GM10847 (cell line): ENCODE results near the gene AKR1B1.
A peak's percentile ranks its signal among the peaks of the same experiment; 100 is the strongest.

Source experiments
- POLR2A ChIP-seq: IDR thresholded peaks from 2 replicates; pipeline ENCODE4 v1.6.1; 2011; ENCODE audit not compliant: insufficient read length; ENCODE audit errors: extremely low read depth

Gene AKR1B1

GRCh38 chr7:134458806-134459698 lies at the start of gene AKR1B1:
AKR1B1 (minus strand) TSS chr7:134459100; CDS start chr7:134459062, 38 bp downstream.
- TF ChIP-seq POLR2A: peak; percentile 31

GRCh38 chr7:134505856-134506255 lies 47.0 kb upstream of the AKR1B1 start:
- no peak for TF ChIP-seq POLR2A

DNA sequence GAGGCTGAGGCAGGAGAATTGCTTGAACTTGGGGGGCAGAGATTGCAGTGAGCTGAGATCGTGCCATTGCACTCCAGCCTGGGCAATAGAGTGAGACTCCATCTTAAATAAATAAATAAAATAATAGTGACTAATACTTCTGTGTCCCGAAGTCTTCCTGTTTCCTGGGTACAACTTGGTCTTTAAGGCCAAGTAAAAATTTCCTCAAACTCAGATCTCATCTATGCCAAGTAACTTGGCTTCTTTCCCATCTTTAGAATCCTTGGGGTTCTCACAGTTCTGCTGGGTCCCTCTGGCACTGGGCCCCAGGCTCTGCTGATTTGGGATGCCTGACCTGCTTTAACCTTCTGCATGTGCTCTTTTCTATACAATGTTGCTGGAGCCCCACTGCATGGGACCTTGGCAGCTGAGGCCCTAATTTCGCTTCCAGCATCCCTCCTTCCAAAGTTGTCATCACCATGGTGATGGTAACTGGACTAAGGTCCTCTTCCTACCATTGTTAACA lies 45.8 kb upstream of the AKR1B1 start:
- no peak for TF ChIP-seq POLR2A

- TF ChIP-seq POLR2A: no peak
Measured at GRCh38 chr7:134502463-134503371, 43.8 kb upstream of the AKR1B1 start.

DNA sequence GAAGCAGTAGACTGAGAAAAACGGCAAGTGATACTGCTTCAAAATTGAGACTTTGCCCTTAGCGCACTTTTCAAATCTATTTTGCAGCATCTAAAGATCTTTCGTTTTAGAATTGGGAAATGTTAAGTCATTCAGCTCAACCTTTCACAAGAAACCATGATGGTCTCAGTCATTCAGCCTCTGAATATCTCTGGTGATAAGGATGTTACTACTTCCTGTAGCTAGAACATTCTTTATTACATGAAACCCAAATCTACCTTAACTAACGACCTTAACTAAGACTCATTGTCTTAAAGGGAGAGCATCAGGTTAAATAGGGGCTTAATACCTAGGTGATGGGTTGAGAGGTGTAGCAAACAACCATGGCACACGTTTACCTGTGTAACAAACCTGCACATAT lies 42.1 kb upstream of the AKR1B1 start:
- no peak for TF ChIP-seq POLR2A

DNA sequence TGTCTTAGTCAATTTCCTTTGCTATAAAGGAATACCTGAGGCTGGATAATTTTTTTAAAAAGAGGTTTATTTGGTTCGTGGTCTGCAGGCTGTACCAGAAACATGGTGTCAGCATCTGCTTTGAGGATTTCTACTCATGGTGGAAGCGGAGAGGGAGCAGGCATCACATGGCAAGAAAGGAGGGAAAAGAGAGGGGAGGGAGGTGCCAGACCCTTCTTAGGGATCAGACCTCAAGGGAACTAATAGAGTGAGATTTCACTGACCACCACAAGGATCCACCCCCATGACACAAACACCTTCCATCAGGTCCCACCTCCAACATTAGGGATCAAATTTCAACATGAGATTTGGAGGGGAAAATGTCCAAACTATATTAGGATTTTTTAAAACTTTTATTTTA lies 41.5 kb upstream of the AKR1B1 start:
- TF ChIP-seq POLR2A: no peak

GRCh38 chr7:134495546-134495945 lies 36.6 kb upstream of the AKR1B1 start:
- no peak for TF ChIP-seq POLR2A

DNA sequence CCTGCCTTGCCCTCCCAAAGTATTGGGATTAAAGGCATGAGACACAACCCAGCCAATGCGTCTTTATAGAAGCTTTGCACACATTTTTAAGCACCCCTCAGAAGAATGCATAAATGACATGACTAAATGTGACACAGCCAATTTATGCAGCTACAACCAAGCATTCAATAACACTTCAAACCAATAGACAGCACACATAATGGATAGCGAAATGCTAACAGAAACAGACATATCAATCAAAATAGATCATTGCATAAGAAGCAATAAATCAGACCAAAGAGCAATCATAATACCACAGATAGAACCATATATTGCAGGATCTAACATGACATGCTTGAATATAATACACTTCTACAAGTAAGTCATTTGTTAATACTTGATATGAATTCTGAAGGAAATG lies 34.2 kb upstream of the AKR1B1 start:
- no peak for TF ChIP-seq POLR2A

DNA sequence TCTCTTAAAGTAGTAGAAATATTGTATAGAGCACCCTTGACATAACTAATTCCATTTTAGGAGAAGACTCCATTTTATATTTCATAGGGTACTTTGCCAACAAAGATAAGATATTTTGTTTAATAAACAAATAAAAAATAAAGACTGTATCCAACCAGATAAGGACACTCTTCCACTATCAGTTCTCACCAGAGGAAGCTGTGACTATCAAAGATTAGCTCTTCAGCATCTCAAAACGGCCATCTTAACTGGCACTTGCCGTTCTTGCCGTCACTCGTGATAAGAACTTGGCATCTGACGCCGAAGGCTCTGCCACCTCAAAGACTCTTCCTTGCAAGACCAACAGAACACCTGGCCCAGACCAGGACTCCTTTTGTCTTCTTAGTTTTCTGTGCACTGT lies 26.3 kb upstream of the AKR1B1 start:
- TF ChIP-seq POLR2A: no peak

GRCh38 chr7:134483296-134483695 lies 24.4 kb upstream of the AKR1B1 start:
- TF ChIP-seq POLR2A: no peak

- no peak for TF ChIP-seq POLR2A
Measured at GRCh38 chr7:134482858-134483257, 24.0 kb upstream of the AKR1B1 start.

- no peak for TF ChIP-seq POLR2A
Measured at GRCh38 chr7:134481167-134481566, 22.3 kb upstream of the AKR1B1 start.

GRCh38 chr7:134480730-134481129 lies 21.8 kb upstream of the AKR1B1 start:
- no peak for TF ChIP-seq POLR2A

GRCh38 chr7:134480202-134480601 lies 21.3 kb upstream of the AKR1B1 start:
- no peak for TF ChIP-seq POLR2A

DNA sequence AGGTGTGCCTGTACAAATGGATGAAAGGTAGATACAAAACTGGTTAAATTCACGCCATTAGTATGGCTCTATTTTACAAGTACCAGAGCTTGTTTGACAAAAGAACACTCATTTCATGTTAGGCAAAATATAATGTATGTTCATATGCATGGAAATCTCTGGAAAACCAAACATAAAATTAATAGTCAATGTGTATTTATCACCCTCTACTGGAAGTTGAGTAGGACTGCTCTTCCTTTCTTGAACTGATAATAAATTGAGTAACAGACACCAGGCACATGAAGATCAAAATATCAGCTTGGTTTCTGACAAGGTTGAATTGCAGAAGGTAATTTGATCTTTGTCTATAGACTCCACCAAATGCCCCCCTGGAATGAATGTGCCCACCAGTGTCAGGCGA lies 19.8 kb upstream of the AKR1B1 start:
- TF ChIP-seq POLR2A: no peak

DNA sequence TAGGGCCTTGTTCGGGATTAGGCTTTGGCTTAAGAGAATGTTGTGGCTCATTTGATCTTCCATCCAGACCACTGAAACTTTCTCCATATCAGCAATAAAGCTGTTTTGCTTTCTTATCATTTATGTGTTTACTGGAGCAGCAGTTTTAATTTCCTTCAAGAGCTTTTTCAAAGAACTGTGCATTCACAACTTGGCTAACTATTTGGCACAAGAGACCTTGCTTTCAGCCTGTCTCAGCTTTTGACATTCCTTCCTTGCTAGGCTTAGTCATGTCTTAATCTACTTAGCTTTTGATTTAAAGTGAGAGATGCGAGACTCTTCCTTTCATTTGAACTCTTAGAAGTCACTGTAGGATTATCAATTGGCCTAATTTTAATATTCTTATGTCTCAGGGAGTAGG lies 19.1 kb upstream of the AKR1B1 start:
- TF ChIP-seq POLR2A: no peak
